Measurements from ENCODE around the gene S100A4.

The S100A4 gene

DNA sequence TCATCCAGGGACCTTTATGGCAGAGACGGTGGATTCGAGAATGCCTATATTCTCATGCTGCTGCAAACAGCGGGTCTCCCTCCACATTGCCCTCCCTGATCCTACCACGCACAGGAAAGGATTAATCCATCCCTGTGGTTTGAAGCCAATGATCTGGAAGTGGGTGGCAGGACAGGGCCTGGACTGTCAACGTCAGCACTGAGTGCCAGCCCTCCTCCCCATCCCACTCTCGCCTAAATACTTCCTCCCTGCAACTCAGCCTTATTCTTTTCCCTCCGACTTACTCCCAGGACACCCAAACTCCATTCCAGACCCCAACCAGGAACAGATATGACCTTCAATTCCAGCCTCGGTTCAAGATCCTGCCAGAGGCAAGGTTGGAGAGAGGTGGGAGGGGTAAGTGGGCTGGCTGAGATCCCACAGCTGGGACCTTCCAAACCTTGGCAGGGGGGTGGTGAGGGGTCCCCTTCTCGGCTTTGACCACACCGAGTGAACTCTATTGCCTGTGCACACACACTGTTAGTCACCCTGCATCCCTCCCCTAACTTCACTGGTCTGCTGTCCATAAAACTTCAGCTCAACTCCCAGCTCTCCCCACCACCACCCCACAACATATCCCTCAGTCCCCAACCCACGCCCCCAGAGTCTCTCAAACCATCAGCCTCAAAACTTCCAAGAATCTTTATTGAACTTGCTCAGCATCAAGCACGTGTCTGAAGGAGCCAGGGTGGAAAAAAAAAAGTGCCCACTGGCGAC is 2.5 kb downstream of the S100A4 start:
- no peak overlapping the region for H3K27ac ChIP-seq
- DNase-seq, result no peak
- H3K4me3 ChIP-seq (ENCODE audit: low read depth, low read length), result no peak overlapping the region
- H3K27me3 ChIP-seq (ENCODE audit: insufficient read depth, low read depth, severe bottlenecking), result no peaks in the 10 kb centered on the region
- TF ChIP-seq, protein P1, sequence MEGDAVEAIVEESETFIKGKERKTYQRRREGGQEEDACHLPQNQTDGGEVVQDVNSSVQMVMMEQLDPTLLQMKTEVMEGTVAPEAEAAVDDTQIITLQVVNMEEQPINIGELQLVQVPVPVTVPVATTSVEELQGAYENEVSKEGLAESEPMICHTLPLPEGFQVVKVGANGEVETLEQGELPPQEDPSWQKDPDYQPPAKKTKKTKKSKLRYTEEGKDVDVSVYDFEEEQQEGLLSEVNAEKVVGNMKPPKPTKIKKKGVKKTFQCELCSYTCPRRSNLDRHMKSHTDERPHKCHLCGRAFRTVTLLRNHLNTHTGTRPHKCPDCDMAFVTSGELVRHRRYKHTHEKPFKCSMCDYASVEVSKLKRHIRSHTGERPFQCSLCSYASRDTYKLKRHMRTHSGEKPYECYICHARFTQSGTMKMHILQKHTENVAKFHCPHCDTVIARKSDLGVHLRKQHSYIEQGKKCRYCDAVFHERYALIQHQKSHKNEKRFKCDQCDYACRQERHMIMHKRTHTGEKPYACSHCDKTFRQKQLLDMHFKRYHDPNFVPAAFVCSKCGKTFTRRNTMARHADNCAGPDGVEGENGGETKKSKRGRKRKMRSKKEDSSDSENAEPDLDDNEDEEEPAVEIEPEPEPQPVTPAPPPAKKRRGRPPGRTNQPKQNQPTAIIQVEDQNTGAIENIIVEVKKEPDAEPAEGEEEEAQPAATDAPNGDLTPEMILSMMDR (IDR thresholded peaks at IDR 0.05; ENCODE audit: low read depth, low read length), result no peak
- H3K36me3 ChIP-seq, result no peaks in the 10 kb centered on the region
- H3K9me3 ChIP-seq (ENCODE audit: severe bottlenecking), result no peaks in the 10 kb centered on the region

GRCh38 chr1:153541641-153542590 is 3.7 kb downstream of the S100A4 start:
- Histone ChIP-seq H3K9me3 (ENCODE audit: severe bottlenecking) (no peaks in the 10 kb centered on the region), H3K27ac (no peak overlapping the region)

DNA sequence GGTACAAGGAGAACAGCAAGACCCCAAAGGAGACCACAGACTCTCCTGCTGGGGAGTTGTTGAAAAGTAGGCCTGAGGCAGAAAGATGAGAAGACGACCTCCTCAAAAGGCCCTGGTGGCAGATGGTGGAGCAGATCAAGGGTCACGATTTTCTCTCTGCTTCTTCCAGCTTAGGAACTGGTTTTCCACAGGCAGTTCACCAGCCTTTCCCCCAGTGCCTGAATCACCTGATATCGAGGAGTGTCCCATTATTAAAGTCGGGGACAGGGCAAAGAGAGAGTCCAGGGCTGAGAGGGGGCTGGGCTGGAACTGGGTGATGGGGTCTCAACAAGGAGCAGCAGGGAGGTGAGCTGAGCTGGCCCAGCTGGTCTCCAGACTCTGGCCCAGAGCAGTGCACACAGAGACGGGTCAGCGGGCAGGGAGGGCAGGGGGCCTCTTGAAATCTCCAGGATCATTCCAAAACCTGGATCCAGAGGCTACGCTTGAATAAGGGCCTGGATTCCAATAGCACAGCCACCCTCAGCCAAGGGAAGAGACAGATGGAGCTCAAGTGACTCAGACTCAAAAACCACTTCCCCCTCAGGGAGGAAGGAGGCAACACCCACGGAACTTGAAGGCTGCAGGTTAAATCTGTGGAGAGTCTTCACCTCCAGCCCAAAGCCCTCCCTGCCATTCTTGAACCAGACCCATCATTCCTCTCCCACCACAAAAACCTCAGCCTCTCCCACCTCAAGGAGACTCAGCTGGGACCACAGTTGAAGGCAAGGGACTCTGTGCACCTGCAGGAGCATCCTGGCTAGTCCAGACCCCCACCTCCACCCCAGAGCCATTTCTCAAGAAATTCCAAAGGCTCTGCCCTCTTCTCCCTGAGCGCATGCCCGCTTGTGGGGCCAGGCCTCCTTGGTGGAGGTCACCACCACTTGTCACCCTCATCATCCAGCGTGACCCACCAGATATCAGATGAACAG is 4.9 kb downstream of the S100A4 start, which contains the start of gene S100A5:
Gene S100A5 (minus strand): TSS at position 541 of the 968 bp plus-strand sequence. CDS start 743 bp downstream, outside the sequence.
- Histone ChIP-seq H3K27ac (peak within 1 kb of the TSS; percentile 55), H3K4me3 (ENCODE audit: low read depth, low read length) (no peak within 1 kb of the TSS), H3K27me3 (ENCODE audit: insufficient read depth, low read depth, severe bottlenecking) (no peaks in the 10 kb centered on the region), H3K9me3 (ENCODE audit: severe bottlenecking) (no peaks in the 10 kb centered on the region), H3K36me3 (no peaks in the 10 kb centered on the region)
- peak; percentile 67 for DNase-seq
- TF ChIP-seq, protein P1 (IDR thresholded peaks at IDR 0.05; ENCODE audit: low read depth, low read length), result no peak

More at GRCh38 chr1:153541641-153542590, 3.7 kb downstream of the S100A4 start:
- no peak for DNase-seq
- TF ChIP-seq, protein P1 (IDR thresholded peaks at IDR 0.05; ENCODE audit: low read depth, low read length), result no peak
- no peak overlapping the region for H3K4me3 ChIP-seq (ENCODE audit: low read depth, low read length)
- no peaks in the 10 kb centered on the region for H3K27me3 ChIP-seq (ENCODE audit: insufficient read depth, low read depth, severe bottlenecking)
- H3K36me3 ChIP-seq, result no peaks in the 10 kb centered on the region

GRCh38 chr1:153539395-153540093 is 6.1 kb downstream of the S100A4 start:
- no peak for DNase-seq
- peak overlapping the region; percentile 55 for H3K27ac ChIP-seq
- TF ChIP-seq, protein P1 (IDR thresholded peaks at IDR 0.05; ENCODE audit: low read depth, low read length), result no peak

More at GRCh38 chr1:153539395-153540093, 6.1 kb downstream of the S100A4 start:
- no peaks in the 10 kb centered on the region for H3K36me3 ChIP-seq
- H3K27me3 ChIP-seq (ENCODE audit: insufficient read depth, low read depth, severe bottlenecking), result no peaks in the 10 kb centered on the region
- H3K9me3 ChIP-seq (ENCODE audit: severe bottlenecking), result no peaks in the 10 kb centered on the region
- H3K4me3 ChIP-seq (ENCODE audit: low read depth, low read length), result no peak overlapping the region
